IMR-90 (cell line): ENCODE results near the gene DUOX2. TPM values are rescaled to one million over a fixed set of nuclear protein-coding genes. Genes with fewer than 3 reads are reported as not detected.
"Not testable (repeated sequence)": the region's sequence is repeated elsewhere in the genome, so short reads cannot be mapped to it uniquely, and the experiment has no call there.

Source experiments
- ATAC-seq: fragments of 200-7000 bp; cut with Tn5 transposase; 2 replicates; pipeline ENCODE4 v1.9.1; 2020; ENCODE audit warnings: low read depth, mild to moderate bottlenecking, moderate library complexity
- BruUV-seq: library from RNA; stranded (reverse); fragments of 400-500 nt; replicated peaks from 2 replicates; lab custom pipeline; 2021; lab: Mats Ljungman, UMichigan
- CTCF ChIA-PET: fragments of 300-600 bp; formaldehyde crosslinking; extraction: SDS; loops from one replicate; lab custom pipeline; 2021; ENCODE audit warnings: antibody characterized with exemption; lab: Yijun Ruan, JAX
- POLR2A ChIA-PET: fragments of 300-600 bp; sonication (Branson Sonifier 250); formaldehyde crosslinking; loops from one replicate; lab custom pipeline; 2022; ENCODE audit warnings: antibody characterized with exemption; ENCODE audit not compliant: unreplicated experiment; lab: Charles Lee
- DNase-seq: peaks from one replicate; pipeline ENCODE4 v3.0.0; 2013
- H2AFZ ChIP-seq: replicated peaks from 2 replicates; pipeline ENCODE3; 2013; ENCODE audit warnings: low read length, mild to moderate bottlenecking; ENCODE audit not compliant: poor library complexity
- H2AK5ac ChIP-seq: 2 replicates; pipeline ENCODE4 v1.6.1; 2013; ENCODE audit warnings: low read depth, low read length, inconsistent platforms
- H2AK9ac ChIP-seq: replicated peaks from 2 replicates; pipeline ENCODE3; 2013; ENCODE audit warnings: mild to moderate bottlenecking, low read depth, low read length, moderate library complexity; ENCODE audit not compliant: poor library complexity
- H2BK120ac ChIP-seq: 2 replicates; pipeline ENCODE4 v1.6.1; 2013; ENCODE audit warnings: low read depth, low read length, inconsistent platforms
- H2BK15ac ChIP-seq: 3 replicates; pipeline ENCODE4 v1.6.1; 2013; ENCODE audit warnings: low read depth, low read length, inconsistent platforms
- H2BK20ac ChIP-seq: 2 replicates; pipeline ENCODE4 v1.6.1; 2013; ENCODE audit warnings: low read depth, mild to moderate bottlenecking, inconsistent platforms, low read length, moderate library complexity
- H2BK5ac ChIP-seq: 2 replicates; pipeline ENCODE4 v1.6.1; 2013; ENCODE audit warnings: mild to moderate bottlenecking, low read depth, low read length, inconsistent platforms; ENCODE audit not compliant: poor library complexity, severe bottlenecking
- H3K14ac ChIP-seq: replicated peaks from 2 replicates; pipeline ENCODE4 v1.6.1; 2013; ENCODE audit warnings: low read depth, low read length, inconsistent platforms
- H3K18ac ChIP-seq: 2 replicates; pipeline ENCODE4 v1.6.1; 2013; ENCODE audit warnings: low read depth, low read length, control low read depth
- H3K23ac ChIP-seq: 2 replicates; pipeline ENCODE4 v1.6.1; 2013; ENCODE audit warnings: low read depth, low read length, inconsistent platforms
- H3K27ac ChIP-seq: 2 replicates; pipeline ENCODE4 v1.5.1; 2013; ENCODE audit warnings: mild to moderate bottlenecking, control low read depth, low read length; ENCODE audit not compliant: insufficient read depth
- H3K27me3 ChIP-seq: 2 replicates; pipeline ENCODE4 v1.6.1; 2013; ENCODE audit warnings: low read length; ENCODE audit not compliant: control insufficient read depth, insufficient read depth
- H3K36me3 ChIP-seq: 2 replicates; pipeline ENCODE4 v1.6.1; 2013; ENCODE audit warnings: low read length, mixed read lengths; ENCODE audit not compliant: control insufficient read depth, insufficient read depth
- H3K4ac ChIP-seq: 2 replicates; pipeline ENCODE4 v1.6.1; 2013; ENCODE audit warnings: low read depth, low read length, inconsistent platforms
- H3K4me1 ChIP-seq: 2 replicates; pipeline ENCODE4 v1.6.1; 2013; ENCODE audit warnings: low read length, mixed read lengths; ENCODE audit not compliant: control insufficient read depth, insufficient read depth
- H3K4me2 ChIP-seq: 2 replicates; pipeline ENCODE4 v1.6.1; 2013; ENCODE audit warnings: low read depth, mild to moderate bottlenecking, control low read depth, low read length, moderate library complexity
- H3K4me3 ChIP-seq: 2 replicates; pipeline ENCODE4 v1.5.1; 2013; ENCODE audit warnings: low read depth, mild to moderate bottlenecking, control low read depth, low read length, moderate library complexity; ENCODE audit not compliant: insufficient read depth
- H3K56ac ChIP-seq: 2 replicates; pipeline ENCODE4 v1.6.1; 2013; ENCODE audit warnings: low read length, inconsistent platforms; ENCODE audit not compliant: insufficient read depth; ENCODE audit errors: extremely low read depth
- H3K79me1 ChIP-seq, 2 experiments: 2 replicates each; pipeline ENCODE4 v1.6.1; 2013; ENCODE audit warnings: low read length in 2 of 2, inconsistent platforms in 1 of 2, low read depth in 1 of 2
- H3K9ac ChIP-seq: 2 replicates; pipeline ENCODE4 v1.6.1; 2013; ENCODE audit warnings: low read depth, low read length, control low read depth
- H3K9me1 ChIP-seq: 2 replicates; pipeline ENCODE4 v1.6.1; 2013; ENCODE audit warnings: low read length, inconsistent platforms; ENCODE audit not compliant: insufficient read depth
- H3K9me3 ChIP-seq: 2 replicates; pipeline ENCODE4 v1.6.1; 2013; ENCODE audit warnings: low read length; ENCODE audit not compliant: control insufficient read depth, insufficient read depth
- H4K20me1 ChIP-seq: 2 replicates; pipeline ENCODE4 v1.6.1; 2013; ENCODE audit warnings: low read length, inconsistent platforms; ENCODE audit not compliant: insufficient read depth
- H4K5ac ChIP-seq: 2 replicates; pipeline ENCODE4 v1.6.1; 2013; ENCODE audit warnings: mild to moderate bottlenecking, low read depth, low read length, control low read depth
- H4K8ac ChIP-seq, 2 experiments: 2 replicates each; pipeline ENCODE4 v1.6.1; 2013; ENCODE audit warnings: low read depth in 2 of 2, low read length in 2 of 2, control low read depth in 1 of 2, inconsistent platforms in 1 of 2
- H4K91ac ChIP-seq: 2 replicates; pipeline ENCODE4 v1.6.1; 2013; ENCODE audit warnings: low read depth, low read length, inconsistent platforms; ENCODE audit not compliant: insufficient read depth
- WGBS, 2 experiments: methylation state at CpG; one replicate each; pipeline versions ENCODE4 v1.1.5 to v1.1.7; 2013; ENCODE audit warnings: missing lambda C conversion rate in 2 of 2; ENCODE audit not compliant: insufficient read length in 1 of 2; ENCODE audit errors: extremely low coverage in 2 of 2; 5-methylcytosine and 5-hydroxymethylcytosine counted together
- dilution Hi-C: fragments of 300-500 bp; cut with HindIII; formaldehyde crosslinking; loops from one replicate; pipeline ENCODE4 v1.14.3; 2018; ENCODE audit warnings: low sequenced_read_pairs; ENCODE audit not compliant: unreplicated experiment
- in situ Hi-C: fragments of 300-500 bp; cut with MboI; formaldehyde crosslinking; loops from 3 replicates; pipeline ENCODE4 v1.14.3; 2019; ENCODE audit warnings: low sequenced_read_pairs, inconsistent platforms, mixed read lengths
- intact Hi-C: fragments of 100-400 bp; cut with micrococcal nuclease; formaldehyde crosslinking; loops from 2 replicates; pipeline ENCODE4 v1.10.0; 2022
- polyA plus RNA-seq, 3 experiments: library from polyadenylated mRNA; depleted of rRNA; stranded (reverse); fragments of >200 nt; gene quantifications; 2 replicates each; pipeline ENCODE4 v1.2.3, GENCODE V29; 2012; ENCODE audit warnings: low replicate concordance in 1 of 3
- total RNA-seq: library from RNA; depleted of rRNA; stranded (reverse); fragments of >200 nt; gene quantifications from 2 replicates; pipeline ENCODE4 v1.2.3, GENCODE V29; 2012

Gene DUOX2
- total and polyA plus RNA-seq, 2 of the 4 experiments (the other 2 are of a cell fraction), result not detected

- dilution Hi-C loops, H2AK9ac ChIP-seq, CTCF ChIA-PET, H4K5ac ChIP-seq, H2BK20ac ChIP-seq, H2AK5ac ChIP-seq, H3K9me3 ChIP-seq, POLR2A ChIA-PET, H3K36me3 ChIP-seq, intact Hi-C loops, DNase-seq, H3K27me3 ChIP-seq, H4K91ac ChIP-seq, H3K14ac ChIP-seq, H3K9me1 ChIP-seq, ATAC-seq, H3K4ac ChIP-seq, BruUV-seq, H3K18ac ChIP-seq, H3K4me3 ChIP-seq, H3K27ac ChIP-seq, H3K4me2 ChIP-seq, H4K8ac ChIP-seq, H3K23ac ChIP-seq, H2BK120ac ChIP-seq, H3K9ac ChIP-seq, H3K56ac ChIP-seq, in situ Hi-C loops, H2BK5ac ChIP-seq, H3K4me1 ChIP-seq, H2AFZ ChIP-seq, H2BK15ac ChIP-seq, H3K79me1 ChIP-seq, H4K20me1 ChIP-seq: not testable (repeated sequence)
- no CpG with 5 or more reads among the region's 7 CpGs for WGBS, 2 experiments
Measured at GRCh38 chr15:45062301-45062700, 51.7 kb downstream of the DUOX2 start.

DNA sequence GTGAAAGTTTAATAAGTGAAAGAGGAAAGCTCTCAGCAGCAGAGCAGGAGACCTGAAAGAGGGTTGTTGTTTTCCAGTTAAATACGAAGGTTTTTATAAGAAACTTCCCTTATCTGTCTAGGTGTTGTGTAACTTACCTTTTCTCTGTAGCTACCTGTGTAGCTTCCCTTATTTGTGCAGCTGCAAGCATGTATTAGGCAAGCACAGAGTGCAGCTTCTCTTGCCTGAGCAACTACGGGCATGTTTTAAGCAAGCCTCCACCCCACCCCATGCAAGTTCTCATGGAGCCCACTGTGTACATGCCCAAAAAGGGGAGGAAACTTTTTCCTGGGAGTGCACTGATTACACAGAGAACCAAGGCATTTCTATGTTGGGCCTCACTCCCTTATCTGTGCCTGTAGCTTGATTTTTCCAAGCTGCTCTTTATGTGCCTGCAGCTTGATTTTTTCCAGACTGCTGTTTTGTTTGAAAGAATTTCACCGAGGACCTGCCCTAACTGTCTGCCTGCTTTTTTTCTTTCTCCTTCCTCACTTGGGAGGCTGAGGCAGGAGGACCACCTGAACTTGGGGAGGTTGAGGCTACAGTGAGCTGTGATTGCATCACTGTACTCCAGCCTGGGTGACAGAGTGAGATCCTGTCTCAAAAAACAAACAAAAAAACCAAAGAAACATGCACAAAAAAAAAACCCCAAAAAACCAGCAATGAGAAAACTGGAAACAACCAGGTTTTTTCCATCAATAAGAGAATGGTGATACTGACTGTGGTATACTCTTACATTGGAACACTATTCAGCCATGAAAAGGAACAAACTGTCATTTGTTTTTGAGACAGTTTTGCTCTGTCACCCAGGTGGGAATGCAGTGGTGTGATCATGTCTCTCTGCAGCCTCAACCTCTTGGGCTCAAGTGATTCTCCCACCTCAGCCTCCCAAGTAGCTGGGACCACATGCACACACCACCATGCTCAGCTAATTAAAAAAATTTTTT lies 55.0 kb downstream of the DUOX2 start:
- no CpG with 5 or more reads among the region's 3 CpGs for WGBS, 2 experiments
- dilution Hi-C loops, H3K18ac ChIP-seq, H2AK5ac ChIP-seq, H2BK20ac ChIP-seq, H2AFZ ChIP-seq, H3K36me3 ChIP-seq, H3K4me1 ChIP-seq, POLR2A ChIA-PET, H4K8ac ChIP-seq, in situ Hi-C loops, H3K9ac ChIP-seq, BruUV-seq, H2BK120ac ChIP-seq, H3K23ac ChIP-seq, H3K4ac ChIP-seq, DNase-seq, H2BK15ac ChIP-seq, H4K5ac ChIP-seq, H3K14ac ChIP-seq, H3K56ac ChIP-seq, H3K9me1 ChIP-seq, ATAC-seq, H3K27me3 ChIP-seq, CTCF ChIA-PET, H3K4me2 ChIP-seq, H3K79me1 ChIP-seq, H4K20me1 ChIP-seq, H2AK9ac ChIP-seq, H3K9me3 ChIP-seq, H3K4me3 ChIP-seq, H3K27ac ChIP-seq, H2BK5ac ChIP-seq, H4K91ac ChIP-seq: not testable (repeated sequence)
- intact Hi-C loops, result loop anchor here (2.0 kb wide), 1 partner anchor 60 kb away; no protein-coding TSS in a partner anchor
